ENCODE data around the gene NTRK2.

NTRK2 gene

DNA sequence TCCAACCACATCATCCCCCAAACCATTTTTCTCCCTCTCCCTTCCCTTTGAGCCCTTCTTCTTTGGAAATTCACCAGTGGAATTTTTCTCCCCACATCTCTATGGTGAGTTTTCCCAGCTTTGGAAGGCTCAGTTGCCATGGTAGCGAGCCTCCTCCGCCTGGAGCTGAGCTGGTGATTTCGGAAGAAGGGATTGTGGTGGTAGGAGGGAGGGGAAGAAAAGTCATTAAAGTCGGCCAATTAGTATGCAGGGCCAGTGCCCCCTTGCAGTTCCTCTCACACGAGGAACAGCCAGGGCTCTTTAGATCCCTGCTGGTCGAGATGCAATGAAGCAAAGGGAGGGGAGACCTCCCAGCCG, 322.0 kb downstream of the NTRK2 start:
- CTCF ChIA-PET = no interaction called here
- no peaks in the 10 kb centered on the region for H3K9me3 ChIP-seq (ENCODE audit: control extremely low read depth in 1 of 5, control insufficient read depth in 4 of 5, insufficient read depth in 2 of 5, low read depth in 1 of 5, low read length in 4 of 5)
- WGBS (ENCODE audit: insufficient coverage) = 84% methylated on average over 5 of the region's 7 CpGs

DNA sequence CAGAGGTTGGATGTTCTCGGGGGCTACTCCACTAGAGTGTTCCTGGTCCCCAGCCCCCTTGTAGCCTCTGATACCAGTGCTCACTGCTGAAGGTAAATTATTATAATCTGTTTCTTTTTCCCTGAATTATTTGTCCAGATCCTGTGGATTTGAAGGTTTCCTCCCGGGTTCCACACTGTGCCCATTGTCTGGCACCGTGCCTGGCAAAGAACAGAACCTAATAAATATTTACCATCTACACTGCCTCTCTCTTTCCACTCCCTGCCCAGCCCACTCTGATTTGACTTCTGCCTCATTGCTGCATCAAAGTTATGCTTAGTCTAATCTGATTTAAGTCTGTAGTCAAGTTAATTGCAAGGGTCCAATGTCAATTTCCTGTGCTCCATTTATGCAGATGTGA, 322.9 kb downstream of the NTRK2 start:
- H3K9me3 ChIP-seq (ENCODE audit: control extremely low read depth in 1 of 5, control insufficient read depth in 4 of 5, insufficient read depth in 2 of 5, low read depth in 1 of 5, low read length in 4 of 5) = no peaks in the 10 kb centered on the region
- H3K4me1 ChIP-seq (ENCODE audit: control extremely low read depth in 1 of 4, control insufficient read depth in 4 of 4, insufficient read depth in 4 of 4, low read length in 3 of 4) = no peaks in the 10 kb centered on the region
- no peak for DNase-seq
- WGBS (ENCODE audit: insufficient coverage) = 92% methylated on average over 2 of the region's 3 CpGs
- H3K27me3 ChIP-seq (replicated peaks in 2 of 5; ENCODE audit: control insufficient read depth in 4 of 5, insufficient read depth in 5 of 5, low read length in 4 of 5) = peaks cover 0 to 20% (median 0%) of the 10 kb centered on the region in 5 experiments
- H3K4me3 ChIP-seq (ENCODE audit: control insufficient read depth in 1 of 7, extremely low read depth in 1 of 7, insufficient read depth in 4 of 7, low read depth in 2 of 7, low read length in 6 of 7) = no peak overlapping the region
- no peaks in the 10 kb centered on the region for H3K36me3 ChIP-seq (ENCODE audit: control insufficient read depth in 4 of 4, insufficient read depth in 4 of 4, low read length in 3 of 4)
- CTCF ChIA-PET = no interaction called here
- POLR2A ChIA-PET = no interaction called here
- H3K27ac ChIP-seq (ENCODE audit: insufficient read depth in 1 of 2, low read depth in 1 of 2, low read length in 2 of 2, poor library complexity in 1 of 2, severe bottlenecking in 2 of 2) = no peak overlapping the region

More for the DNA sequence above, 322.0 kb downstream of the NTRK2 start:
- H3K4me3 ChIP-seq (ENCODE audit: control insufficient read depth in 1 of 7, extremely low read depth in 1 of 7, insufficient read depth in 4 of 7, low read depth in 2 of 7, low read length in 6 of 7) = no peak overlapping the region
- no peaks in the 10 kb centered on the region for H3K4me1 ChIP-seq (ENCODE audit: control extremely low read depth in 1 of 4, control insufficient read depth in 4 of 4, insufficient read depth in 4 of 4, low read length in 3 of 4)
- POLR2A ChIA-PET = no interaction called here
- no peak for DNase-seq
- H3K27ac ChIP-seq (ENCODE audit: insufficient read depth in 1 of 2, low read depth in 1 of 2, low read length in 2 of 2, poor library complexity in 1 of 2, severe bottlenecking in 2 of 2) = no peak overlapping the region
- no peaks in the 10 kb centered on the region for H3K36me3 ChIP-seq (ENCODE audit: control insufficient read depth in 4 of 4, insufficient read depth in 4 of 4, low read length in 3 of 4)
- peaks cover 0 to 20% (median 0%) of the 10 kb centered on the region in 5 experiments for H3K27me3 ChIP-seq (replicated peaks in 2 of 5; ENCODE audit: control insufficient read depth in 4 of 5, insufficient read depth in 5 of 5, low read length in 4 of 5)

DNA sequence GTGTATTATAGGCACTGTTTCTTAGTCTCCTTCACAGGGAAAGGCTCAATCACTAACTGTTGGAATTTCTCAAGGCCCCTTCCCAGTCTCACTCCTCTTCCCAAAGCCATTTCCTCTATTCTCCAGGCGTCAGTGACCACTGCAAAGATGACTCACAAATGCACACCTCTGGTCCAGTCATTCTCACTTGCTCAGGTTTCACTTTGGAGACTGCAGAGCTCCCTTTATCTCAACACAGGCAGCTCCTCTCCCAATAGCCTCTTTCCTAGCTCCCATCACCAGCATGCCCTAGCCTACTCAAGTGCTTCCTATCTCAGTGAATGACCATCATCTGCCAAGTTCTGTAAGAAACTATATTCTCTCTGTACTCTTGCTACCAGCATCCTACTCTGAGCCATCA, 323.6 kb downstream of the NTRK2 start:
- DNase-seq = no peak
- ChIA-PET CTCF (no interaction called here), POLR2A (no interaction called here)
- H3K4me1 ChIP-seq (ENCODE audit: control extremely low read depth in 1 of 4, control insufficient read depth in 4 of 4, insufficient read depth in 4 of 4, low read length in 3 of 4) = no peaks in the 10 kb centered on the region
- no peaks in the 10 kb centered on the region for H3K36me3 ChIP-seq (ENCODE audit: control insufficient read depth in 4 of 4, insufficient read depth in 4 of 4, low read length in 3 of 4)
- 83% methylated on average over 1 of the region's 1 CpG for WGBS (ENCODE audit: insufficient coverage)
- peaks cover 0 to 20% (median 0%) of the 10 kb centered on the region in 5 experiments for H3K27me3 ChIP-seq (replicated peaks in 2 of 5; ENCODE audit: control insufficient read depth in 4 of 5, insufficient read depth in 5 of 5, low read length in 4 of 5)
- no peak overlapping the region for H3K4me3 ChIP-seq (ENCODE audit: control insufficient read depth in 1 of 7, extremely low read depth in 1 of 7, insufficient read depth in 4 of 7, low read depth in 2 of 7, low read length in 6 of 7)
- no peak overlapping the region for H3K27ac ChIP-seq (ENCODE audit: insufficient read depth in 1 of 2, low read depth in 1 of 2, low read length in 2 of 2, poor library complexity in 1 of 2, severe bottlenecking in 2 of 2)
- H3K9me3 ChIP-seq (ENCODE audit: control extremely low read depth in 1 of 5, control insufficient read depth in 4 of 5, insufficient read depth in 2 of 5, low read depth in 1 of 5, low read length in 4 of 5) = no peaks in the 10 kb centered on the region

DNA sequence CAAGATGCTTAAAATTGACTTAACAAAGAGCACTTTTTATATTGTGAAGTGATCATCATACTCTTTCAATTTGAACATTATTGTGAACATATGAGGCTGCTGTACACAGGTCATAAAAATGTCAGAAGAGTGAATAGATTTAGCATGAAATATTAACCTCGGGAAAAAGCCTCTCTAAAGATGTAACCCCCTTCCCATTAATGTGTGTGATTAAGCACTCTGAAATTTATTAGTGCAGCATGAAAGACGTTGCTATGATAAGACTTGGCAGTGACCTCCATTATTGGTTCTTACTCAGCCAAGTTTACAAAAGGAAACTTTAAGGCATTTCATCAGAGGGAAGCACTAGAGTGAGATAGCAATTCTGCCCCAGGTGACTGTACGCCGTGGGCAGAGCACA, 326.5 kb downstream of the NTRK2 start:
- CTCF ChIA-PET = no interaction called here

GRCh38 chr9:84996716-84997115, 327.2 kb downstream of the NTRK2 start:
- peaks cover 0 to 10% (median 0%) of the 10 kb centered on the region in 5 experiments for H3K27me3 ChIP-seq (replicated peaks in 2 of 5; ENCODE audit: control insufficient read depth in 4 of 5, insufficient read depth in 5 of 5, low read length in 4 of 5)
- no peak overlapping the region for H3K27ac ChIP-seq (ENCODE audit: insufficient read depth in 1 of 2, low read depth in 1 of 2, low read length in 2 of 2, poor library complexity in 1 of 2, severe bottlenecking in 2 of 2)
- H3K4me1 ChIP-seq (ENCODE audit: control extremely low read depth in 1 of 4, control insufficient read depth in 4 of 4, insufficient read depth in 4 of 4, low read length in 3 of 4) = no peaks in the 10 kb centered on the region
- WGBS (ENCODE audit: insufficient coverage) = 100% methylated on average over 3 of the region's 3 CpGs
- CTCF ChIA-PET = interaction anchor here (1.1 kb wide), 1 partner anchor 262 kb away, joined by 3 read pairs; no protein-coding TSS in a partner anchor
- peaks cover 0 to 9% (median 3%) of the 10 kb centered on the region in 5 experiments for H3K9me3 ChIP-seq (ENCODE audit: control extremely low read depth in 1 of 5, control insufficient read depth in 4 of 5, insufficient read depth in 2 of 5, low read depth in 1 of 5, low read length in 4 of 5)
- H3K4me3 ChIP-seq (ENCODE audit: control insufficient read depth in 1 of 7, extremely low read depth in 1 of 7, insufficient read depth in 4 of 7, low read depth in 2 of 7, low read length in 6 of 7) = no peak overlapping the region
- POLR2A ChIA-PET = no interaction called here
- no peaks in the 10 kb centered on the region for H3K36me3 ChIP-seq (ENCODE audit: control insufficient read depth in 4 of 4, insufficient read depth in 4 of 4, low read length in 3 of 4)
- no peak for DNase-seq

More for the DNA sequence above, 326.5 kb downstream of the NTRK2 start:
- H3K27ac ChIP-seq (ENCODE audit: insufficient read depth in 1 of 2, low read depth in 1 of 2, low read length in 2 of 2, poor library complexity in 1 of 2, severe bottlenecking in 2 of 2) = no peak overlapping the region
- POLR2A ChIA-PET = no interaction called here
- WGBS (ENCODE audit: insufficient coverage) = 92% methylated on average over 4 of the region's 4 CpGs
- no peaks in the 10 kb centered on the region for H3K4me1 ChIP-seq (ENCODE audit: control extremely low read depth in 1 of 4, control insufficient read depth in 4 of 4, insufficient read depth in 4 of 4, low read length in 3 of 4)
- no peak overlapping the region for H3K4me3 ChIP-seq (ENCODE audit: control insufficient read depth in 1 of 7, extremely low read depth in 1 of 7, insufficient read depth in 4 of 7, low read depth in 2 of 7, low read length in 6 of 7)
- peaks cover 0 to 12% (median 0%) of the 10 kb centered on the region in 5 experiments for H3K27me3 ChIP-seq (replicated peaks in 2 of 5; ENCODE audit: control insufficient read depth in 4 of 5, insufficient read depth in 5 of 5, low read length in 4 of 5)
- no peaks in the 10 kb centered on the region for H3K36me3 ChIP-seq (ENCODE audit: control insufficient read depth in 4 of 4, insufficient read depth in 4 of 4, low read length in 3 of 4)
- peaks cover 0 to 5% (median 0%) of the 10 kb centered on the region in 5 experiments for H3K9me3 ChIP-seq (ENCODE audit: control extremely low read depth in 1 of 5, control insufficient read depth in 4 of 5, insufficient read depth in 2 of 5, low read depth in 1 of 5, low read length in 4 of 5)
- DNase-seq = no peak

DNA sequence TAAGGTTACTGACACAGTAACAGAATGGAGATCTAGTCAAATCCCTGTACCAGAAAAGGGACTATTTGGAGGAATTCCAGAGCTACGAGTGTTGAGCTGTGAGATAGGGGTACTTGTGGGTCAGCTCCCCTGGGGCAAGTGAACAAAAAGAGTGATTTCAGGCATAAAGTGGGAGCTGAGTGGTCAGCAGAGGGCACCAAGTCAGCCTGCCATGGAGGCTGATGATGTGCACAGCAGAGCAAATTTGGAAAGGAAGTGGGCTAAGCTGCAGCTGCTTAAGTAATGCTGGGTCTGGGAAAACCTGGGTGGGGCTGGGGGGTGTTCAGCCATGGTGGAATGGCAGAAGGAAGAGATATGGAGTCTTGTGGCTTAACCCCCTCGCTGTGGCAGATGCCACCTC, 327.9 kb downstream of the NTRK2 start:
- Histone ChIP-seq H3K27ac (ENCODE audit: insufficient read depth in 1 of 2, low read depth in 1 of 2, low read length in 2 of 2, poor library complexity in 1 of 2, severe bottlenecking in 2 of 2) (no peak overlapping the region), H3K9me3 (ENCODE audit: control extremely low read depth in 1 of 5, control insufficient read depth in 4 of 5, insufficient read depth in 2 of 5, low read depth in 1 of 5, low read length in 4 of 5) (peaks cover 0 to 9% (median 3%) of the 10 kb centered on the region in 5 experiments), H3K4me3 (ENCODE audit: control insufficient read depth in 1 of 7, extremely low read depth in 1 of 7, insufficient read depth in 4 of 7, low read depth in 2 of 7, low read length in 6 of 7) (no peak overlapping the region), H3K4me1 (ENCODE audit: control extremely low read depth in 1 of 4, control insufficient read depth in 4 of 4, insufficient read depth in 4 of 4, low read length in 3 of 4) (no peaks in the 10 kb centered on the region), H3K27me3 (replicated peaks in 2 of 5; ENCODE audit: control insufficient read depth in 4 of 5, insufficient read depth in 5 of 5, low read length in 4 of 5) (peaks cover 0 to 10% (median 0%) of the 10 kb centered on the region in 5 experiments), H3K36me3 (ENCODE audit: control insufficient read depth in 4 of 4, insufficient read depth in 4 of 4, low read length in 3 of 4) (no peaks in the 10 kb centered on the region)
- 67% methylated on average over 2 of the region's 2 CpGs for WGBS (ENCODE audit: insufficient coverage)
- DNase-seq = peak; percentile 1 to 4 (median 3)
- POLR2A ChIA-PET = no interaction called here
- CTCF ChIA-PET = interaction anchor here (1.1 to 1.7 kb wide), 3 partner anchors 13 to 428 kb away, joined by 3 read pairs; no protein-coding TSS in a partner anchor

- Histone ChIP-seq H3K36me3 (ENCODE audit: control insufficient read depth in 4 of 4, insufficient read depth in 4 of 4, low read length in 3 of 4) (no peaks in the 10 kb centered on the region), H3K27me3 (replicated peaks in 2 of 5; ENCODE audit: control insufficient read depth in 4 of 5, insufficient read depth in 5 of 5, low read length in 4 of 5) (peaks cover 0 to 3% (median 0%) of the 10 kb centered on the region in 5 experiments), H3K27ac (ENCODE audit: insufficient read depth in 1 of 2, low read depth in 1 of 2, low read length in 2 of 2, poor library complexity in 1 of 2, severe bottlenecking in 2 of 2) (no peak overlapping the region), H3K4me1 (ENCODE audit: control extremely low read depth in 1 of 4, control insufficient read depth in 4 of 4, insufficient read depth in 4 of 4, low read length in 3 of 4) (no peaks in the 10 kb centered on the region), H3K9me3 (ENCODE audit: control extremely low read depth in 1 of 5, control insufficient read depth in 4 of 5, insufficient read depth in 2 of 5, low read depth in 1 of 5, low read length in 4 of 5) (peaks cover 0 to 9% (median 3%) of the 10 kb centered on the region in 5 experiments), H3K4me3 (ENCODE audit: control insufficient read depth in 1 of 7, extremely low read depth in 1 of 7, insufficient read depth in 4 of 7, low read depth in 2 of 7, low read length in 6 of 7) (no peak overlapping the region)
- ChIA-PET CTCF (interaction anchor here (1.7 kb wide), 1 partner anchor 11 kb away, joined by 3 read pairs; no protein-coding TSS in a partner anchor), POLR2A (no interaction called here)
- DNase-seq = no peak
- no CpG with 5 or more reads among the region's 2 CpGs for WGBS (ENCODE audit: insufficient coverage)
Measured at GRCh38 chr9:84998639-84999038, 329.1 kb downstream of the NTRK2 start.
